Lower leg skin (tissue), 3 donors: ENCODE measurements around the gene STIL.
"Not testable (repeated sequence)": the region's sequence is repeated elsewhere in the genome, so short reads cannot be mapped to it uniquely, and the experiment has no call there.

Experiments
- CTCF ChIP-seq, 3 donors: fragments of 450-650 bp; IDR thresholded peaks; one replicate each; pipeline ENCODE4 v1.5.1; 2016; ENCODE audit warnings: antibody characterized with exemption in 3 of 3, mild to moderate bottlenecking in 3 of 3, moderate library complexity in 2 of 3
- POLR2A ChIP-seq, 2 donors: fragments of 450-650 bp; IDR thresholded peaks; one replicate each; pipeline ENCODE4 v1.6.1; 2016 to 2017; ENCODE audit warnings: antibody characterized with exemption in 2 of 2, mild to moderate bottlenecking in 1 of 2, moderate library complexity in 1 of 2

- not testable (repeated sequence) for TF ChIP-seq CTCF, POLR2A (IDR thresholded peaks at IDR 0.05)
Measured at GRCh38 chr1:47294863-47295262, 19.1 kb downstream of the STIL start.
